H1 (cell line): Measurements from ENCODE around the gene TIMP3.

Experiments used
- ATF2 ChIP-seq: IDR thresholded peaks from 2 replicates; pipeline ENCODE4 v1.6.1; 2012; ENCODE audit warnings: low read length, inconsistent platforms
- BRCA1 ChIP-seq: IDR thresholded peaks from 2 replicates; pipeline ENCODE4 v1.6.1; 2012; ENCODE audit warnings: low read depth, low read length, improper control_type of control experiment
- CHD2 ChIP-seq: IDR thresholded peaks from 2 replicates; pipeline ENCODE4 v1.6.1; 2012; ENCODE audit warnings: low read length, improper control_type of control experiment
- CTCF ChIP-seq, 3 experiments: IDR thresholded peaks; 1 replicate in 2 of 3; 2 replicates in 1 of 3; pipeline versions ENCODE4 v1.5.1 to v1.6.1; 2011; ENCODE audit warnings: low read length in 3 of 3, mild to moderate bottlenecking in 3 of 3, inconsistent platforms in 2 of 3, low read depth in 1 of 3, moderate library complexity in 1 of 3; ENCODE audit not compliant: insufficient read depth in 1 of 3; ENCODE audit errors: control extremely low read depth in 1 of 3
- JUND ChIP-seq: IDR thresholded peaks from 2 replicates; pipeline ENCODE4 v1.6.1; 2011; ENCODE audit warnings: mild to moderate bottlenecking, improper control_type of control experiment, low read length
- RXRA ChIP-seq: IDR thresholded peaks from 2 replicates; pipeline ENCODE4 v1.6.1; 2011; ENCODE audit warnings: low read depth, mild to moderate bottlenecking, low read length, moderate library complexity; ENCODE audit not compliant: insufficient read depth
- SAP30 ChIP-seq: fragments of 300-600 bp; sonication (generic); IDR thresholded peaks from 2 replicates; pipeline ENCODE4 v1.7.1; 2012; ENCODE audit warnings: low read length, moderate library complexity, mild to moderate bottlenecking, inconsistent platforms; ENCODE audit not compliant: insufficient read depth, insufficient replicate concordance

- TF ChIP-seq CTCF (IDR thresholded peaks at IDR 0.05; ENCODE audit: control extremely low read depth in 1 of 3, insufficient read depth in 1 of 3, low read depth in 1 of 3, low read length in 3 of 3) (no peak), JUND (no peak), RXRA (no peak), SAP30 (no peak), ATF2 (no peak), BRCA1 (no peak), CHD2 (no peak)
These were observed 62.5 kb downstream of the TIMP3 start for GRCh38 chr22:32864041-32864440.
